Measurements from ENCODE around the gene SH3RF1. TPM values are rescaled to one million over a fixed set of nuclear protein-coding genes. Genes with fewer than 3 reads are reported as not detected.

SH3RF1 gene
- polyA plus RNA-seq, 3 donors, result 30.0 to 34.9 (median 30.1) TPM

- DNase-seq (ENCODE audit: low read depth in 3 of 3, low spot score in 2 of 3), result no peak
Measured at GRCh38 chr4:169080981-169081380, 189.8 kb downstream of the SH3RF1 start.

- peak in 1 of 3 donors; percentile 23 for DNase-seq (ENCODE audit: low read depth in 3 of 3, low spot score in 2 of 3)
Measured at GRCh38 chr4:169079942-169080827, 190.6 kb downstream of the SH3RF1 start.

- no peak for DNase-seq (ENCODE audit: low read depth in 3 of 3, low spot score in 2 of 3)
Measured at GRCh38 chr4:169074117-169074516, 196.6 kb downstream of the SH3RF1 start.

GRCh38 chr4:169071747-169072146 is 199.0 kb downstream of the SH3RF1 start:
- no peak for DNase-seq (ENCODE audit: low read depth in 3 of 3, low spot score in 2 of 3)

- no peak for DNase-seq (ENCODE audit: low read depth in 3 of 3, low spot score in 2 of 3)
Measured at GRCh38 chr4:169070895-169071218, 199.9 kb downstream of the SH3RF1 start.

- DNase-seq (ENCODE audit: low read depth in 3 of 3, low spot score in 2 of 3), result no peak
Measured at GRCh38 chr4:169070071-169070894, 200.5 kb downstream of the SH3RF1 start.

- no peak for DNase-seq (ENCODE audit: low read depth in 3 of 3, low spot score in 2 of 3)
Measured at GRCh38 chr4:169068423-169068822, 202.3 kb downstream of the SH3RF1 start.

GRCh38 chr4:169066934-169067333 is 203.8 kb downstream of the SH3RF1 start:
- no peak for DNase-seq (ENCODE audit: low read depth in 3 of 3, low spot score in 2 of 3)

GRCh38 chr4:169064296-169064695 is 206.5 kb downstream of the SH3RF1 start:
- DNase-seq (ENCODE audit: low read depth in 3 of 3, low spot score in 2 of 3), result no peak

- no peak for DNase-seq (ENCODE audit: low read depth in 3 of 3, low spot score in 2 of 3)
Measured at GRCh38 chr4:169063441-169063840, 207.3 kb downstream of the SH3RF1 start.

GRCh38 chr4:169062897-169063244 is 207.9 kb downstream of the SH3RF1 start:
- DNase-seq (ENCODE audit: low read depth in 3 of 3, low spot score in 2 of 3), result no peak

- DNase-seq (ENCODE audit: low read depth in 3 of 3, low spot score in 2 of 3), result no peak
Measured at GRCh38 chr4:169061386-169061785, 209.4 kb downstream of the SH3RF1 start.

- no peak for DNase-seq (ENCODE audit: low read depth in 3 of 3, low spot score in 2 of 3)
Measured at GRCh38 chr4:169060391-169061091, 210.2 kb downstream of the SH3RF1 start.

GRCh38 chr4:169059306-169060211 is 211.2 kb downstream of the SH3RF1 start:
- no peak for DNase-seq (ENCODE audit: low read depth in 3 of 3, low spot score in 2 of 3)

GRCh38 chr4:169058312-169058711 is 212.4 kb downstream of the SH3RF1 start:
- DNase-seq (ENCODE audit: low read depth in 3 of 3, low spot score in 2 of 3), result no peak

GRCh38 chr4:169054879-169055278 is 215.9 kb downstream of the SH3RF1 start:
- DNase-seq (ENCODE audit: low read depth in 3 of 3, low spot score in 2 of 3), result no peak

GRCh38 chr4:169052594-169052945 is 218.2 kb downstream of the SH3RF1 start:
- DNase-seq (ENCODE audit: low read depth in 3 of 3, low spot score in 2 of 3), result no peak

- no peak for DNase-seq (ENCODE audit: low read depth in 3 of 3, low spot score in 2 of 3)
Measured at GRCh38 chr4:169051761-169052593, 218.8 kb downstream of the SH3RF1 start.
